K562 (cell line): ENCODE data around the gene ZFYVE28. TPM values are rescaled to one million over a fixed set of nuclear protein-coding genes. Genes with fewer than 3 reads are reported as not detected.

ENCODE experiments used
- ATF2 ChIP-seq: sonication (generic); formaldehyde crosslinking; IDR thresholded peaks from 2 replicates; pipeline ENCODE4 v1.8.1; 2022; ENCODE audit warnings: missing genetic modification reagents
- FOXP1 ChIP-seq: sonication (generic); formaldehyde crosslinking; IDR thresholded peaks from 2 replicates; pipeline ENCODE4 v1.8.0; 2022; ENCODE audit warnings: mild to moderate bottlenecking, missing genetic modification reagents
- ZBTB7A ChIP-seq: IDR thresholded peaks from 2 replicates; pipeline ENCODE4 v1.6.1; 2011; ENCODE audit warnings: low read depth, mild to moderate bottlenecking, low read length, moderate library complexity, borderline replicate concordance; ENCODE audit not compliant: control insufficient read depth
- polyA plus RNA-seq, 8 experiments: library from polyadenylated mRNA; depleted of rRNA in 4 of 8; stranded (reverse) in 5 of 8; unstranded in 3 of 8; fragments of >200 nt; fragmentation: Nextera tagmentation in 2 of 8; fragmentation: Illumina TruSeq in 1 of 8; extraction: Ambion mirVana in 2 of 8; extraction: Trizol in 1 of 8; gene quantifications; 2 replicates each; pipeline versions ENCODE4 v1.2.1 to v1.2.3, GENCODE V29; 2011 to 2014; ENCODE audit warnings: inconsistent platforms in 1 of 8, missing spikeins in 1 of 8
- total RNA-seq, 7 experiments: library from RNA; depleted of rRNA in 6 of 7; stranded (reverse); fragments of >200 nt in 6 of 7; fragmentation: Illumina TruSeq in 2 of 7; extraction: Trizol in 2 of 7; gene quantifications; 2 replicates each; pipeline versions ENCODE4 v1.2.1 to v1.2.3, GENCODE V29; 2011 to 2021; ENCODE audit warnings: low replicate concordance in 1 of 7
- TF ChIP-seq, protein P1 (sequence below), 2 experiments: IDR thresholded peaks in 1 of 2; conservative IDR thresholded peaks in 1 of 2; 2 replicates each; pipeline ENCODE4 v1.6.1; 2016; ENCODE audit warnings: low read depth in 2 of 2, mild to moderate bottlenecking in 1 of 2, missing compliant biosample characterization in 1 of 2, missing genetic modification characterization in 1 of 2, moderate library complexity in 1 of 2
- TF ChIP-seq, protein P2 (sequence below), 2 experiments: fragments of 450-650 bp; IDR thresholded peaks; 2 replicates each; pipeline ENCODE4 v1.6.1; 2018; ENCODE audit warnings: mild to moderate bottlenecking in 2 of 2, low read depth in 1 of 2; ENCODE audit not compliant: partially characterized antibody in 2 of 2
- TF ChIP-seq, protein P3 (sequence below): fragments of 450-650 bp; IDR thresholded peaks from 2 replicates; pipeline ENCODE4 v1.6.1; 2014; ENCODE audit warnings: low read depth, mild to moderate bottlenecking, moderate library complexity, borderline replicate concordance

Gene ZFYVE28
- total and polyA plus RNA-seq, 9 of the 15 experiments (the other 6 are each of a cell fraction or from before 2014, with no cell fraction given): 1.3 to 24.8 (median 8.9) TPM

DNA sequence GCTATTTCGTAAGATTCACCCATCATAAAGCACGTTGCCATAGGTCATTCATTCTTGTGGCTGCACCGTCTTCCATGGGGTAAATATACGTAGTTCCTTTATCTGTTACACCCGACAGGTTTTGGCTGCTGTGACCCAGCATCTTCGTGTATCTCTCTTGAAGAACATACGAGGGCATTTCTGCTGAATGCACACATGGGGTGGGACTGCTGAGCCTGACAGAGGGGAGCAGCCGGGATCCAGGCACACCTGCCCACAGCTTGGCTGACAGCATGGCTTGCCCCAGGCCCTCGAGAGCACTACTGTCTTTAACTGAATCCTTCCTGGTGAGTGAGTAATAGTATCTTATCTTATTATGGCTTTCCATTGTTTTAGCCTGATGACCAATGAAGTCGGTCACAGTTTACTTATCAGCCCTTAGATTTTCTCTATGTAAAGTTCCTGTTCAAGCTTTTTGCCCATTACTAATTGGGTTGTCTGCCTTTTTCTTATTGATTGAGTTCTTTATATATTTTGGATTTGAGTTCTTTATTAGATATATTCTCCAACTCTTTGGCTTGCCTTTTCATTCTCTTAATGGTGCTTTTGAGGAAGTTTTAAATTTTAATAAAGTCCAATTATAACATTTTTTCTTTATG is 111.6 kb downstream of the ZFYVE28 start (continued):
- TF ChIP-seq, protein P1, sequence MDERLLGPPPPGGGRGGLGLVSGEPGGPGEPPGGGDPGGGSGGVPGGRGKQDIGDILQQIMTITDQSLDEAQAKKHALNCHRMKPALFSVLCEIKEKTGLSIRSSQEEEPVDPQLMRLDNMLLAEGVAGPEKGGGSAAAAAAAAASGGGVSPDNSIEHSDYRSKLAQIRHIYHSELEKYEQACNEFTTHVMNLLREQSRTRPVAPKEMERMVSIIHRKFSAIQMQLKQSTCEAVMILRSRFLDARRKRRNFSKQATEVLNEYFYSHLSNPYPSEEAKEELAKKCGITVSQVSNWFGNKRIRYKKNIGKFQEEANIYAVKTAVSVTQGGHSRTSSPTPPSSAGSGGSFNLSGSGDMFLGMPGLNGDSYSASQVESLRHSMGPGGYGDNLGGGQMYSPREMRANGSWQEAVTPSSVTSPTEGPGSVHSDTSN (CRISPR knock-in tag; IDR thresholded peaks at IDR 0.05; ENCODE audit: low read depth): no peak
- TF ChIP-seq, protein P1 (tag; conservative IDR thresholded peaks at IDR 0.05; ENCODE audit: low read depth): no peak
- TF ChIP-seq ATF2 (CRISPR knock-in tag): no peak
- TF ChIP-seq FOXP1 (CRISPR knock-in tag): no peak
- TF ChIP-seq, protein P2, sequence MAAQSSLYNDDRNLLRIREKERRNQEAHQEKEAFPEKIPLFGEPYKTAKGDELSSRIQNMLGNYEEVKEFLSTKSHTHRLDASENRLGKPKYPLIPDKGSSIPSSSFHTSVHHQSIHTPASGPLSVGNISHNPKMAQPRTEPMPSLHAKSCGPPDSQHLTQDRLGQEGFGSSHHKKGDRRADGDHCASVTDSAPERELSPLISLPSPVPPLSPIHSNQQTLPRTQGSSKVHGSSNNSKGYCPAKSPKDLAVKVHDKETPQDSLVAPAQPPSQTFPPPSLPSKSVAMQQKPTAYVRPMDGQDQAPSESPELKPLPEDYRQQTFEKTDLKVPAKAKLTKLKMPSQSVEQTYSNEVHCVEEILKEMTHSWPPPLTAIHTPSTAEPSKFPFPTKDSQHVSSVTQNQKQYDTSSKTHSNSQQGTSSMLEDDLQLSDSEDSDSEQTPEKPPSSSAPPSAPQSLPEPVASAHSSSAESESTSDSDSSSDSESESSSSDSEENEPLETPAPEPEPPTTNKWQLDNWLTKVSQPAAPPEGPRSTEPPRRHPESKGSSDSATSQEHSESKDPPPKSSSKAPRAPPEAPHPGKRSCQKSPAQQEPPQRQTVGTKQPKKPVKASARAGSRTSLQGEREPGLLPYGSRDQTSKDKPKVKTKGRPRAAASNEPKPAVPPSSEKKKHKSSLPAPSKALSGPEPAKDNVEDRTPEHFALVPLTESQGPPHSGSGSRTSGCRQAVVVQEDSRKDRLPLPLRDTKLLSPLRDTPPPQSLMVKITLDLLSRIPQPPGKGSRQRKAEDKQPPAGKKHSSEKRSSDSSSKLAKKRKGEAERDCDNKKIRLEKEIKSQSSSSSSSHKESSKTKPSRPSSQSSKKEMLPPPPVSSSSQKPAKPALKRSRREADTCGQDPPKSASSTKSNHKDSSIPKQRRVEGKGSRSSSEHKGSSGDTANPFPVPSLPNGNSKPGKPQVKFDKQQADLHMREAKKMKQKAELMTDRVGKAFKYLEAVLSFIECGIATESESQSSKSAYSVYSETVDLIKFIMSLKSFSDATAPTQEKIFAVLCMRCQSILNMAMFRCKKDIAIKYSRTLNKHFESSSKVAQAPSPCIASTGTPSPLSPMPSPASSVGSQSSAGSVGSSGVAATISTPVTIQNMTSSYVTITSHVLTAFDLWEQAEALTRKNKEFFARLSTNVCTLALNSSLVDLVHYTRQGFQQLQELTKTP (IDR thresholded peaks at IDR 0.05; ENCODE audit: low read depth in 1 of 2, partially characterized antibody in 2 of 2): peak in 1 of 2 experiments; percentile 99
- TF ChIP-seq, protein P3, sequence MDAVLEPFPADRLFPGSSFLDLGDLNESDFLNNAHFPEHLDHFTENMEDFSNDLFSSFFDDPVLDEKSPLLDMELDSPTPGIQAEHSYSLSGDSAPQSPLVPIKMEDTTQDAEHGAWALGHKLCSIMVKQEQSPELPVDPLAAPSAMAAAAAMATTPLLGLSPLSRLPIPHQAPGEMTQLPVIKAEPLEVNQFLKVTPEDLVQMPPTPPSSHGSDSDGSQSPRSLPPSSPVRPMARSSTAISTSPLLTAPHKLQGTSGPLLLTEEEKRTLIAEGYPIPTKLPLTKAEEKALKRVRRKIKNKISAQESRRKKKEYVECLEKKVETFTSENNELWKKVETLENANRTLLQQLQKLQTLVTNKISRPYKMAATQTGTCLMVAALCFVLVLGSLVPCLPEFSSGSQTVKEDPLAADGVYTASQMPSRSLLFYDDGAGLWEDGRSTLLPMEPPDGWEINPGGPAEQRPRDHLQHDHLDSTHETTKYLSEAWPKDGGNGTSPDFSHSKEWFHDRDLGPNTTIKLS: no peak
- TF ChIP-seq ZBTB7A: no peak
